GM21367 (cell line): Measurements from ENCODE around the gene RAC3.
A peak's percentile ranks its signal among the peaks of the same experiment; 100 is the strongest.
"Not testable (repeated sequence)": the region's sequence is repeated elsewhere in the genome, so short reads cannot be mapped to it uniquely, and the experiment has no call there.

Experiments used
- ATAC-seq: cut with Tn5 transposase; IDR thresholded peaks from one replicate; pipeline ENCODE4 v1.9.1; 2021; ENCODE audit not compliant: unreplicated experiment

The RAC3 gene

GRCh38 chr17:82022981-82023446 is 8.5 kb upstream of the RAC3 start, which contains the start of gene LRRC45:
TSS of gene LRRC45 (plus strand) at chr17:82023305. CDS start at chr17:82023644, 339 bp downstream.
- peak; percentile 78 for ATAC-seq

DNA sequence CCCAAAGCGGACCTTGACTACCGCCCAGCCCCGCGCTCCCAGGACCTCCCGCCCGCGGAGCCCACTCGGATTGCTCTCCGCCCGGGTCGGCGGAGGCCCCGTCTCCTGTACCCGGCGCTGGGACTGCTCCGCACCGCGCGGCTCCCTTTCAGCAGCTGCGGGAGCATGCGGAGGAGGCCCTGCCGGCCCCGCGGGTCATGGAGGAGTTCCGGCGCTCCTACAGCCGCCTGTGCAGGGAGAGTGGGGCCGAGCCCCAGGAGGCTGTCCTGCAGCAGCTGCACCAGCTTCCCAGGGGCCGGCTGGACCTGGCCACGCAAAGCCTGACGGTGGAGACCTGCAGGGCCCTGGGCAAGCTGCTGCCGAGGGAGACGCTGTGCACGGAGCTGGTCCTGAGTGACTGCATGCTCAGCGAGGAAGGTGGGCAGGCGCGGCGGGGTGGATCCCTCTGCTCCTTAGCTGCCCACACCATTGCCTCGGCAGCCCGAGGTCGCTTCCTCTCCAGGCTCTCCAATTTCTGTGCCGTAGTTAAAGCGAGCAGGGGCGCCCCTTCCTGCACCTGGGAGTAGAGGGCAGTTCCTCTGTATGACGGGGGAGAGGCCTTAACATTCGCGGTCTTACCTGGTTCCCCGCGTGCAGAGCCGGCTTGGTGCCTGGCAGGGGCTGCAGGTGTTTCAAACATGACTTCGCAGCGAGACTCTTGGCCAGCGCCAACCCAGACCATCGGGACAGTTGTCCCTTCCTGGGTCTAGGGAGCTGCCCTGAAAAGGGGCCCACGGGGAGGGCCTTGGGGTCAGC is 7.8 kb upstream of the RAC3 start:
- peak; percentile 5 for ATAC-seq

DNA sequence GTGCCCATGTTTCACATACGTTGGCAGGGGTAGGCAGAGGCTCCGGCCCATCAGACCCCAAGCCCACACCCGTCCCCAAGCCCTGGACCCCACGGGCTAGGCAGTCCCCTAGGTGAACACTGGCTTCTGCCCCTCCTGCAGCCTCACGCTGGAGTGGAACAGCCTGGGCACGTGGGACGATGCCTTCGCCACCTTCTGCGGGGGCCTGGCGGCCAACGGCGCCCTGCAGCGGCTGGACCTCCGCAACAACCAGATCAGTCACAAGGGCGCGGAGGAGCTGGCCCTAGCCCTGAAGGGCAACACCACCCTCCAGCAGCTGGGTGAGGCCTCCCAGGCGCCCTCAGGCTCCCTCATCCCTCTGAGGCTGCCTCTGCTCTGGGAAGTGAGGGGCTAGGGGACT is 6.6 kb upstream of the RAC3 start:
- ATAC-seq, result no peak

- ATAC-seq, result no peak
Measured at GRCh38 chr17:82025401-82026107, 5.9 kb upstream of the RAC3 start.

DNA sequence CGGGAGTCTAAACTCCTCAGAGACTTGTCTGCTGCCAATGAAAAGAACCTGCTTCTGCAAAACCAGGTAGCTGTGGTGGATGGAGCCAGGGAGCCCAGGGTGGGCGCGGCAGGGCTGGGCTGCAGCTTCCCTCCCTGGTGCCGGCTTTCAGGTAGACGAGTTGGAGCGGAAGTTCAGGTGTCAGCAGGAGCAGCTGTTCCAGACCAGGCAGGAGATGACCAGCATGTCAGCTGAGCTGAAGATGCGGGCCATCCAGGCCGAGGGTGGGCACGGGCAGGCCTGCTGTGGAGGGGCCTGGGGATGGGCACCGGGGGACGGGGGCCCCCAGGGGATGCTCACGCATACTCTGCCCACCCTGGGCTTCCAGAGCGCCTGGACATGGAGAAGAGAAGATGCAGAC is 3.2 kb upstream of the RAC3 start:
- ATAC-seq, result no peak

DNA sequence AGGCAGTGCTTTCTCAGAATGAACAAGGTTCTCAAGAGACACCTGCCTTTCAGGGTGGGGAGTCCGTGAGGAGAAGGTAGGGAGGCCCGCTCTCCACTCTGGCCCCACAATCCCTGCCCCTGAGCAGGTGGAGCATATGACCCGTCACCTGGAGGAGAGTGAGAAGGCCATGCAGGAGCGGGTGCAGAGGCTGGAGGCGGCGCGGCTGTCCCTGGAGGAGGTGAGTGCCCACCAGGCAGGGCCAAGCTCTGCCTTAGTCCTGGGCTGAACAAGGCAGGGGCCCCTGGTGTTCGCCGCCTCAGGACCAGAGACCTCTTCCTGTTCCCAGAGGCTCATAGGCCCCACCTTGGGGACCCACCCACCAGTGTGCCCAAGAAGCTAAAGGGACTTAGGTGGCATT is 2.5 kb upstream of the RAC3 start:
- ATAC-seq, result no peak

DNA sequence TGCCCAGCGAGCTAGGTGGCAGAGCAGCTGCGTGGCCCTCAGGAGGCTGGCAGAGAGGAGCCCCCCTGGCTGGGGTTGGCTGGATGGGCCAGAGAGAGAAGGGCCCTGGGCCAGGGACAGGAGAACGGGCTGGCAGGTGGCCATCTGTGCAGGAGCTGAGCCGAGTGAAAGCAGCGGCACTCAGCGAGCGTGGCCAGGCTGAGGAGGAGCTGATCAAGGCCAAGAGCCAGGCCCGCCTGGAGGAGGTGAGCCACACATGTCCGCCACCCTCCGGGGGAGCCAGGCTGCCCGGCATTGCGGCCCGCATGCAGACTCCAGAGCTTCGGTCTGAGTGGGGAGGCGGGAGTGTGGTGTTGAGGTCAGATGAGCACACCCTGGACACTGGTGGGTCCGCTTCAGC is 2.1 kb upstream of the RAC3 start:
- ATAC-seq, result no peak

DNA sequence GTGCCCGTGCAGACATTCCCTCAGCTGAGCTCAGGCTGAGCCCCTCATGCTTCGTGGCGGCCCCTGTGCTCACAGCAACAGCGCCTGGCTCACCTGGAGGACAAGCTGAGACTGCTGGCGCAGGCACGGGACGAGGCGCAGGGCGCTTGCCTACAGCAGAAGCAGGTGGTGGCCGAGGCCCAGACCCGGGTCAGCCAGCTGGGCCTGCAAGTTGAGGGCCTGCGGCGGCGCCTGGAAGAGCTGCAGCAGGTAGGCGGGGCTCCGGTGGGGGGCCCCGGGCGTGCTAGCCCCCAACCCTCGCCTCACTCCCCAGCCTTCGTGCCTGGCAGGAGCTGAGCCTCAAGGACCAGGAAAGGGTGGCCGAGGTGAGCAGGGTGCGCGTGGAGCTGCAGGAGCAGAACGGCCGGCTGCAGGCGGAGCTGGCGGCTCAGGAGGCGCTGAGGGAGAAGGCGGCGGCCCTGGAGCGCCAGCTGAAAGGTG is 1.4 kb upstream of the RAC3 start:
- no peak for ATAC-seq

GRCh38 chr17:82030470-82031302 is 792 bp upstream of the RAC3 start:
- ATAC-seq, result no peak

DNA sequence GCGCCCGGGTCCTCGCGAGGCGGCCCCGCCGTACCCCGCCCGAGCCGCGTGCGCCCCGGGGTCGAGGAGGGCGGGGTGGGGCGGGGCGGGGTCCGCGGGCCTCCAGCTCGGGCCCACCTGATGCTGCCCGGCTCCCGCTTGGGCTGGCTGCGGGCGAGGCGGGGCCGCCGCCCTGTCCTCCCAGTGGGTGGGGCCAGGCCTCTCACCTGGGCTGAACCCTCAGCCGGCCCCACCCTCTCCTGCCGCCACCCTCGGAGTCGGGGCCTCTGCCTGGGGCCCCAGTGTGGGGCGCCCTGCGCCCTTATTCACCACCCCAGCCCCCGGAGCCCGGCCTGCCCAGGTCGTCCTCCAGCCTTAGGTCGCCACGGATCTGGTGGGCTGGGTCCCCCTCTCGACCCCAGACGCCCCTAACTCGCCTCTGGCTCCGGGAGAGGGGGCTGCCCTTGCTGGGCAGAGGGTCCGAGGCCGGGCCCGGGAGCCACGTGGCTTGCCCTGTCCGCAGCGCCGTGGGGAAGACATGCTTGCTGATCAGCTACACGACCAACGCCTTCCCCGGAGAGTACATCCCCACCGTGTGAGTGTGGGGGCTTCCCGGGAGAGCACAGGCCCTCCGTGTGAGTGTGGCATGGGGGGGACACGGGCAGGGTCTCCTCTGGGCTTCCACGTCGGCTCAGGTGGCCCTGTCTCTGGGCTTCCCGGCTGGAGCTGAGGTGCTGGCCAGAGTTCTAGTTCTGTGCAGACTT is 578 bp downstream of the RAC3 start:
- ATAC-seq, result no peak

- ATAC-seq, result no peak
Measured at GRCh38 chr17:82033359-82034085, 2.0 kb downstream of the RAC3 start.

DNA sequence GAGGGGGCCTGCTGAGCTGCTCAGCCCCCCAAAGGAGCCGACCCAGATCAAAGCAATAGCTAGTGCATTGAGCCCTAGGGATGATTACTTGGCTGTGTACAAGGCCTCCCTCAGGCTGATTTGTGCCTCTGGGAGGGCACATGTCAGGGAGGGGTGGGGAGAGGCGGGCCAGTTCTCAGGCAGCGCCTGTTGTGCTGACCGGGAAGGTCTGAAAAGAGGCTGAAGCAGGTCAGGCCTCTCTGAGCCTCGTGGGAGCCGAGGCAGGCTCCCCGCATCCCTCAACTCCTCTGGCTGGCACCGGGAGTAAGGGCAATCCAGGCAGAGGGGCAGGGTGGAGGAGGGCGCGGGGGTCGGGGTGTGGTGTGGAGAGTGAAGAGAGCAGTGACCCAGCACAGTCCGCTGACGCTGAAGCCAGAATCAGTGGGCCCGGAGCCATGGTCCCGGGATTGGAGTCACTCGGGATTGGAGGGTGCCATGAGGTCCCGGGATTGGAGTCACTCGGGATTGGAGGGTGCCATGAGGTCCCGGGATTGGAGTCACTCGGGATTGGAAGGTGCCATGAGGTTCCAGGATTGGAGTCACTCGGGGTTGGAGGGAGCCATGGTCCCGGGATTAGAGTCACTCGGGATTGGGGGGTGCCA is 3.0 kb downstream of the RAC3 start:
- no peak for ATAC-seq

GRCh38 chr17:82035488-82035887 is 4.0 kb downstream of the RAC3 start:
- no peak for ATAC-seq

DNA sequence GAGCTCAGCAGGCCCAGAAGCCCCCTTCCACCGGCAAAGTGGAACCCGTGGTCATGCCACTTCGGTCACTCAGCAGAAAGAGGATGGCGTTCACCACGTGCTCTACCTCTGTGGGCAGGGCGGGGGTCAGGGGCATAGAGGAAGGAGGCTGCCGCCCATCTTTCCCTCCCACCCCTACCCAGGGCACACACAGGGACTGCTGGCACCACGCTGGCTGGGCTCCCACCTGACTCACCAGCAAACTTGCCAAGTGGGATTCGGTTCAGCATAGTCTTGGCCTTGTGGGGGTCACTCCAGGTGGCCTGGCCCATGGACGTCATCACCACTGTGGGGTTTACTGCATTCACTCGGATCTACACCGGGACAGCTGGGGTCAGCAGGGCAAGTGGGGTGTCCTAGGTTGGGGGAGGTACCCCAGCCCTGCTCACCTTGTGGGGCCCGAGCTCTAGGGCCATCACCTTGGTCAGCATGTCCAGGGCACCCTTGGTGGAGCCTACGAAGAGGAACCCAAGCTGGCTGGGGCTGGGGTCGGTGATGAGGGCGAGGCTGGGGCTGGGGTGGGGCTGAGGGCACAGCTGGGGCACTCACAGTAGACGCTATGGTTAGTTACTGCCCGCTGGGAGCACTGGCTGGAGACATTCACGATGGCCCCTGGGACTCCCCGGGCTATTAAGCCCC is 4.6 kb downstream of the RAC3 start:
- ATAC-seq, result no peak

- ATAC-seq, result no peak
Measured at GRCh38 chr17:82036634-82037091, 5.2 kb downstream of the RAC3 start.

DNA sequence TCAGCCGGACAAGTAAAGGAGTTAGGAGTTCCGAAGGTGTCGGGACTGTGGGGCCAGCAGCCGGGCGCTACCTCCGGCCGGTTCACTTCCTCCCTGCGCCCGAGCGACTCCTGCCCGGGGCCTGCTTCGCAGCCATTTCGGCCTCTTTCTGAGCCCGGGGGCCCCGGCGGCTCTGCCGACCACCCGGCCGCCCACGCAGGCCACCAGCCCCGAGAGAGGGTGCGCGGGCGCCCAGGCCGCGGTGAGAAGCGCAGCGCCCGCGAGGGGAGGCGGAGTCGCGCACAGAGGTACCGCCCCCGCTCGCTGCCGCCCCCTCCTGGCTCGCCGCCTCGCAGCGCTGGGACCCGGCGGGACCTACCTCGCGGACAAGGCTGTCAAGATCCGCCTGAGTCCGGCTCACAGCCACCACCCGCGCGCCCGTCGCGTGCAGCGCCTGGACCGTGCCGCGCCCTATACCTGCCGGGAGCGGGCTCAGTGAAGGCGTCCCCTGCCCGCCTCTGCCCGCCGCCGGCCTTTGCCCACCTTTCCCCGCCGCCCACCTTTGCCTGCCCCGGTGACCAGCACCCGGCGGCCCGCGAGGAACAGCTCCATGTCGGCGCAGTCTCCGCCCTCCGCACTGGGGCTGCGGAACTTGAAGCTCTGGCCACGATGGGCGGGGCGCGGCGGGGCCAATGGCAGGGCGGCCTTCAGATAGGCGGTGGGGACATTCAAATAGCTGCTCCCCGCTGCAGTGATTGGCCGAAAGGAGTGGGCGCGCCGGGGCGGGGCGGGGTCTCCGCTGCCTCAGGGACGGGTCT is 5.8 kb downstream of the RAC3 start, which contains the start of gene DCXR:
DCXR (minus strand) TSS at position 606 of the 797 bp plus-strand sequence; CDS start at position 591, 15 bp downstream.
- peak; percentile 83 for ATAC-seq

DNA sequence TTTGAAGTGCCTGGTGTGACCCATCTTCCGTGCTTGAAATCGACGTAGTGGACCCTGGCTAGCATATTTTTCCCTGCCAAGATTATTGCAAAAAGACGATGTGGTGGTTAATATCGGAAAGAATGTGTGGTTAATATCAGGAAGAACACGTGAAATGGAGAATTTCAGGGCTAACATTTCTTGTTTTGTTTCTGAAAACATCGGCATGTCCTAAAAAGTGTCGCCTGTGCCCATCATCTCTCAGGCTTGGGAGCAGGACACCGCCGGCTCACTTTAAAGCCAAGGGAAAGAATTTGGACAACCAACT is 6.4 kb downstream of the RAC3 start:
- no peak for ATAC-seq

- ATAC-seq, result not testable (repeated sequence)
Measured at GRCh38 chr17:82038796-82039409, 7.4 kb downstream of the RAC3 start.
